ENCODE data around the gene PLEKHB2.
A peak's percentile ranks its signal among the peaks of the same experiment; 100 is the strongest.
"Not testable (repeated sequence)": the region's sequence is repeated elsewhere in the genome, so short reads cannot be mapped to it uniquely, and the experiment has no call there.

The PLEKHB2 gene

GRCh38 chr2:131143803-131144202 is 38.7 kb downstream of the PLEKHB2 start:
- DNase-seq (ENCODE audit: low read depth in 2 of 2): no peak

GRCh38 chr2:131145040-131145439 is 39.9 kb downstream of the PLEKHB2 start:
- DNase-seq (ENCODE audit: low read depth in 2 of 2): no peak

GRCh38 chr2:131146231-131146630 is 41.1 kb downstream of the PLEKHB2 start:
- no peak for DNase-seq (ENCODE audit: low read depth in 2 of 2)

GRCh38 chr2:131146749-131147148 is 41.6 kb downstream of the PLEKHB2 start:
- no peak for DNase-seq (ENCODE audit: low read depth in 2 of 2)

GRCh38 chr2:131148426-131148825 is 43.3 kb downstream of the PLEKHB2 start:
- no peak for DNase-seq (ENCODE audit: low read depth in 2 of 2)

- DNase-seq (ENCODE audit: low read depth in 2 of 2): not testable (repeated sequence)
These were observed 45.0 kb downstream of the PLEKHB2 start for GRCh38 chr2:131150109-131150508.

GRCh38 chr2:131151398-131151797 is 46.3 kb downstream of the PLEKHB2 start:
- no peak for DNase-seq (ENCODE audit: low read depth in 2 of 2)

GRCh38 chr2:131152074-131152473 is 46.9 kb downstream of the PLEKHB2 start:
- no peak for DNase-seq (ENCODE audit: low read depth in 2 of 2)

- no peak for DNase-seq (ENCODE audit: low read depth in 2 of 2)
These were observed 48.4 kb downstream of the PLEKHB2 start for GRCh38 chr2:131153529-131153928.

- peak; percentile 20 to 25 for DNase-seq (ENCODE audit: low read depth in 2 of 2)
These were observed 49.0 kb downstream of the PLEKHB2 start for GRCh38 chr2:131154071-131154531.

- DNase-seq (ENCODE audit: low read depth in 2 of 2): no peak
These were observed 49.5 kb downstream of the PLEKHB2 start for GRCh38 chr2:131154647-131155046.

- no peak for DNase-seq (ENCODE audit: low read depth in 2 of 2)
These were observed 50.2 kb downstream of the PLEKHB2 start for GRCh38 chr2:131155208-131155855.

GRCh38 chr2:131156452-131157149 is 51.5 kb downstream of the PLEKHB2 start:
- no peak for DNase-seq (ENCODE audit: low read depth in 2 of 2)

GRCh38 chr2:131165562-131165961 is 60.4 kb downstream of the PLEKHB2 start:
- DNase-seq (ENCODE audit: low read depth in 2 of 2): not testable (repeated sequence)

GRCh38 chr2:131168538-131168937 is 63.4 kb downstream of the PLEKHB2 start:
- DNase-seq (ENCODE audit: low read depth in 2 of 2): no peak

GRCh38 chr2:131178050-131178449 is 72.9 kb downstream of the PLEKHB2 start:
- DNase-seq (ENCODE audit: low read depth in 2 of 2): not testable (repeated sequence)

- not testable (repeated sequence) for DNase-seq (ENCODE audit: low read depth in 2 of 2)
These were observed 73.7 kb downstream of the PLEKHB2 start for GRCh38 chr2:131178721-131179418.

- not testable (repeated sequence) for DNase-seq (ENCODE audit: low read depth in 2 of 2)
These were observed 76.3 kb downstream of the PLEKHB2 start for GRCh38 chr2:131181451-131181850.

- DNase-seq (ENCODE audit: low read depth in 2 of 2): not testable (repeated sequence)
These were observed 88.3 kb downstream of the PLEKHB2 start for GRCh38 chr2:131193421-131193820.

GRCh38 chr2:131196186-131196585 is 91.0 kb downstream of the PLEKHB2 start:
- not testable (repeated sequence) for DNase-seq (ENCODE audit: low read depth in 2 of 2)

Measured in stimulated activated CD8-positive, alpha-beta memory T cell treated with anti-CD3 and anti-CD28 coated beads, Interleukin-7, amount 100 ng/mL, for 1 hour (primary cell).